K562 (cell line): ENCODE measurements around the gene LY6G6F. TPM values are rescaled to one million over a fixed set of nuclear protein-coding genes. Genes with fewer than 3 reads are reported as not detected.

Source experiments
- CBFB ChIP-seq: sonication (generic); formaldehyde crosslinking; IDR thresholded peaks from 2 replicates; pipeline ENCODE4 v1.4.0; 2020; ENCODE audit warnings: mild to moderate bottlenecking, missing genetic modification reagents
- E2F3 ChIP-seq: fragments of 250-450 bp; sonication (Bioruptor Pico); IDR thresholded peaks from 2 replicates; pipeline ENCODE4 v1.4.0; 2020; ENCODE audit warnings: mild to moderate bottlenecking
- NCOA2 ChIP-seq, 2 experiments: fragments of 450-650 bp; IDR thresholded peaks; 2 replicates each; pipeline ENCODE4 v1.6.1; 2018; ENCODE audit warnings: mild to moderate bottlenecking in 2 of 2, moderate library complexity in 1 of 2; ENCODE audit not compliant: partially characterized antibody in 2 of 2
- SIN3B ChIP-seq: fragments of 450-650 bp; IDR thresholded peaks from 2 replicates; pipeline ENCODE4 v1.6.1; 2017; ENCODE audit warnings: low read depth, mild to moderate bottlenecking, moderate library complexity
- SMARCC2 ChIP-seq: fragments of 450-650 bp; IDR thresholded peaks from 2 replicates; pipeline ENCODE4 v1.6.1; 2017; ENCODE audit warnings: antibody characterized with exemption, moderate library complexity, mild to moderate bottlenecking, low read depth
- YY1 ChIP-seq, 3 experiments: IDR thresholded peaks; 2 replicates each; pipeline ENCODE4 v1.6.1; 2011; ENCODE audit warnings: low read length in 2 of 3, mild to moderate bottlenecking in 2 of 3, moderate library complexity in 2 of 3, borderline replicate concordance in 1 of 3, control low read depth in 1 of 3, low read depth in 1 of 3; ENCODE audit not compliant: insufficient read depth in 3 of 3, insufficient replicate concordance in 2 of 3, control insufficient read depth in 1 of 3, insufficient read length in 1 of 3; ENCODE audit errors: extremely low read depth in 1 of 3
- polyA plus RNA-seq, 8 experiments: library from polyadenylated mRNA; depleted of rRNA in 4 of 8; stranded (reverse) in 5 of 8; unstranded in 3 of 8; fragments of >200 nt; fragmentation: Nextera tagmentation in 2 of 8; fragmentation: Illumina TruSeq in 1 of 8; extraction: Ambion mirVana in 2 of 8; extraction: Trizol in 1 of 8; gene quantifications; 2 replicates each; pipeline versions ENCODE4 v1.2.1 to v1.2.3, GENCODE V29; 2011 to 2014; ENCODE audit warnings: inconsistent platforms in 1 of 8, missing spikeins in 1 of 8
- total RNA-seq, 7 experiments: library from RNA; depleted of rRNA in 6 of 7; stranded (reverse); fragments of >200 nt in 6 of 7; fragmentation: Illumina TruSeq in 2 of 7; extraction: Trizol in 2 of 7; gene quantifications; 2 replicates each; pipeline versions ENCODE4 v1.2.1 to v1.2.3, GENCODE V29; 2011 to 2021; ENCODE audit warnings: low replicate concordance in 1 of 7
- TF ChIP-seq, protein P1 (sequence below): fragments of 450-650 bp; IDR thresholded peaks from 2 replicates; pipeline ENCODE4 v1.6.1; 2016
- TF ChIP-seq, protein P2 (sequence below), 3 experiments: fragments of 200-800 bp in 1 of 3; fragments of 250-450 bp in 1 of 3; fragments of 450-650 bp in 1 of 3; sonication (Bioruptor Pico) in 1 of 3; sonication (Bioruptor generic) in 1 of 3; formaldehyde crosslinking in 1 of 3; IDR thresholded peaks; 2 replicates each; pipeline versions ENCODE4 v1.6.1 to v1.8.0; 2016 to 2022; ENCODE audit warnings: mild to moderate bottlenecking in 2 of 3, missing genetic modification characterization in 2 of 3, missing compliant biosample characterization in 1 of 3, moderate library complexity in 1 of 3
- TF ChIP-seq, protein P3 (sequence below): fragments of 250-450 bp; sonication (Bioruptor Pico); IDR thresholded peaks from 2 replicates; pipeline ENCODE4 v1.8.0; 2022; ENCODE audit warnings: moderate library complexity, mild to moderate bottlenecking, inconsistent platforms
- TF ChIP-seq, protein P4 (sequence below): fragments of 450-650 bp; IDR thresholded peaks from 2 replicates; pipeline ENCODE4 v1.6.1; 2017; ENCODE audit warnings: antibody characterized with exemption
- TF ChIP-seq, protein P5 (sequence below): sonication (generic); formaldehyde crosslinking; IDR thresholded peaks from 2 replicates; pipeline ENCODE4 v1.8.0; 2023; ENCODE audit warnings: missing genetic modification reagents, mild to moderate bottlenecking, borderline replicate concordance

LY6G6F gene
- total and polyA plus RNA-seq, 9 of the 15 experiments (the other 6 are each of a cell fraction or from before 2014, with no cell fraction given), result 0.14 to 0.50 (median 0.28) TPM; not detected in 2

- TF ChIP-seq, protein P1, sequence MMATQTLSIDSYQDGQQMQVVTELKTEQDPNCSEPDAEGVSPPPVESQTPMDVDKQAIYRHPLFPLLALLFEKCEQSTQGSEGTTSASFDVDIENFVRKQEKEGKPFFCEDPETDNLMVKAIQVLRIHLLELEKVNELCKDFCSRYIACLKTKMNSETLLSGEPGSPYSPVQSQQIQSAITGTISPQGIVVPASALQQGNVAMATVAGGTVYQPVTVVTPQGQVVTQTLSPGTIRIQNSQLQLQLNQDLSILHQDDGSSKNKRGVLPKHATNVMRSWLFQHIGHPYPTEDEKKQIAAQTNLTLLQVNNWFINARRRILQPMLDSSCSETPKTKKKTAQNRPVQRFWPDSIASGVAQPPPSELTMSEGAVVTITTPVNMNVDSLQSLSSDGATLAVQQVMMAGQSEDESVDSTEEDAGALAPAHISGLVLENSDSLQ, result peak; percentile 96
- TF ChIP-seq E2F3 (CRISPR knock-in tag) (0 out of 2 replicates have a peak, but pooled peaks have one; percentile 17), SMARCC2 (no peak; the same call in 1 of the 2 replicates), YY1 (IDR thresholded peaks at IDR 0.05; ENCODE audit: borderline replicate concordance in 1 of 3, control insufficient read depth in 1 of 3, extremely low read depth in 1 of 3, insufficient read depth in 3 of 3, insufficient read length in 1 of 3, insufficient replicate concordance in 2 of 3, low read depth in 1 of 3, low read length in 2 of 3) (no peak), NCOA2 (IDR thresholded peaks at IDR 0.05; ENCODE audit: partially characterized antibody in 2 of 2) (no peak), SIN3B (no peak), CBFB (no peak)
- TF ChIP-seq, protein P2, sequence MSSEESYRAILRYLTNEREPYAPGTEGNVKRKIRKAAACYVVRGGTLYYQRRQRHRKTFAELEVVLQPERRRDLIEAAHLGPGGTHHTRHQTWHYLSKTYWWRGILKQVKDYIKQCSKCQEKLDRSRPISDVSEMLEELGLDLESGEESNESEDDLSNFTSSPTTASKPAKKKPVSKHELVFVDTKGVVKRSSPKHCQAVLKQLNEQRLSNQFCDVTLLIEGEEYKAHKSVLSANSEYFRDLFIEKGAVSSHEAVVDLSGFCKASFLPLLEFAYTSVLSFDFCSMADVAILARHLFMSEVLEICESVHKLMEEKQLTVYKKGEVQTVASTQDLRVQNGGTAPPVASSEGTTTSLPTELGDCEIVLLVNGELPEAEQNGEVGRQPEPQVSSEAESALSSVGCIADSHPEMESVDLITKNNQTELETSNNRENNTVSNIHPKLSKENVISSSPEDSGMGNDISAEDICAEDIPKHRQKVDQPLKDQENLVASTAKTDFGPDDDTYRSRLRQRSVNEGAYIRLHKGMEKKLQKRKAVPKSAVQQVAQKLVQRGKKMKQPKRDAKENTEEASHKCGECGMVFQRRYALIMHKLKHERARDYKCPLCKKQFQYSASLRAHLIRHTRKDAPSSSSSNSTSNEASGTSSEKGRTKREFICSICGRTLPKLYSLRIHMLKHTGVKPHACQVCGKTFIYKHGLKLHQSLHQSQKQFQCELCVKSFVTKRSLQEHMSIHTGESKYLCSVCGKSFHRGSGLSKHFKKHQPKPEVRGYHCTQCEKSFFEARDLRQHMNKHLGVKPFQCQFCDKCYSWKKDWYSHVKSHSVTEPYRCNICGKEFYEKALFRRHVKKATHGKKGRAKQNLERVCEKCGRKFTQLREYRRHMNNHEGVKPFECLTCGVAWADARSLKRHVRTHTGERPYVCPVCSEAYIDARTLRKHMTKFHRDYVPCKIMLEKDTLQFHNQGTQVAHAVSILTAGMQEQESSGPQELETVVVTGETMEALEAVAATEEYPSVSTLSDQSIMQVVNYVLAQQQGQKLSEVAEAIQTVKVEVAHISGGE (CRISPR knock-in tag; IDR thresholded peaks at IDR 0.05), result 0 out of 6 replicates have a peak, but pooled peaks of 1 of the 3 experiments have one; percentile 22
- TF ChIP-seq, protein P3, sequence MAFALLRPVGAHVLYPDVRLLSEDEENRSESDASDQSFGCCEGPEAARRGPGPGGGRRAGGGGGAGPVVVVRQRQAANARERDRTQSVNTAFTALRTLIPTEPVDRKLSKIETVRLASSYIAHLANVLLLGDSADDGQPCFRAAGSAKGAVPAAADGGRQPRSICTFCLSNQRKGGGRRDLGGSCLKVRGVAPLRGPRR (CRISPR knock-in tag), result 0 out of 2 replicates have a peak, but pooled peaks have one; percentile 35
- TF ChIP-seq, protein P4, sequence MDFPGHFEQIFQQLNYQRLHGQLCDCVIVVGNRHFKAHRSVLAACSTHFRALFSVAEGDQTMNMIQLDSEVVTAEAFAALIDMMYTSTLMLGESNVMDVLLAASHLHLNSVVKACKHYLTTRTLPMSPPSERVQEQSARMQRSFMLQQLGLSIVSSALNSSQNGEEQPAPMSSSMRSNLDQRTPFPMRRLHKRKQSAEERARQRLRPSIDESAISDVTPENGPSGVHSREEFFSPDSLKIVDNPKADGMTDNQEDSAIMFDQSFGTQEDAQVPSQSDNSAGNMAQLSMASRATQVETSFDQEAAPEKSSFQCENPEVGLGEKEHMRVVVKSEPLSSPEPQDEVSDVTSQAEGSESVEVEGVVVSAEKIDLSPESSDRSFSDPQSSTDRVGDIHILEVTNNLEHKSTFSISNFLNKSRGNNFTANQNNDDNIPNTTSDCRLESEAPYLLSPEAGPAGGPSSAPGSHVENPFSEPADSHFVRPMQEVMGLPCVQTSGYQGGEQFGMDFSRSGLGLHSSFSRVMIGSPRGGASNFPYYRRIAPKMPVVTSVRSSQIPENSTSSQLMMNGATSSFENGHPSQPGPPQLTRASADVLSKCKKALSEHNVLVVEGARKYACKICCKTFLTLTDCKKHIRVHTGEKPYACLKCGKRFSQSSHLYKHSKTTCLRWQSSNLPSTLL, result no peak
- TF ChIP-seq, protein P5, sequence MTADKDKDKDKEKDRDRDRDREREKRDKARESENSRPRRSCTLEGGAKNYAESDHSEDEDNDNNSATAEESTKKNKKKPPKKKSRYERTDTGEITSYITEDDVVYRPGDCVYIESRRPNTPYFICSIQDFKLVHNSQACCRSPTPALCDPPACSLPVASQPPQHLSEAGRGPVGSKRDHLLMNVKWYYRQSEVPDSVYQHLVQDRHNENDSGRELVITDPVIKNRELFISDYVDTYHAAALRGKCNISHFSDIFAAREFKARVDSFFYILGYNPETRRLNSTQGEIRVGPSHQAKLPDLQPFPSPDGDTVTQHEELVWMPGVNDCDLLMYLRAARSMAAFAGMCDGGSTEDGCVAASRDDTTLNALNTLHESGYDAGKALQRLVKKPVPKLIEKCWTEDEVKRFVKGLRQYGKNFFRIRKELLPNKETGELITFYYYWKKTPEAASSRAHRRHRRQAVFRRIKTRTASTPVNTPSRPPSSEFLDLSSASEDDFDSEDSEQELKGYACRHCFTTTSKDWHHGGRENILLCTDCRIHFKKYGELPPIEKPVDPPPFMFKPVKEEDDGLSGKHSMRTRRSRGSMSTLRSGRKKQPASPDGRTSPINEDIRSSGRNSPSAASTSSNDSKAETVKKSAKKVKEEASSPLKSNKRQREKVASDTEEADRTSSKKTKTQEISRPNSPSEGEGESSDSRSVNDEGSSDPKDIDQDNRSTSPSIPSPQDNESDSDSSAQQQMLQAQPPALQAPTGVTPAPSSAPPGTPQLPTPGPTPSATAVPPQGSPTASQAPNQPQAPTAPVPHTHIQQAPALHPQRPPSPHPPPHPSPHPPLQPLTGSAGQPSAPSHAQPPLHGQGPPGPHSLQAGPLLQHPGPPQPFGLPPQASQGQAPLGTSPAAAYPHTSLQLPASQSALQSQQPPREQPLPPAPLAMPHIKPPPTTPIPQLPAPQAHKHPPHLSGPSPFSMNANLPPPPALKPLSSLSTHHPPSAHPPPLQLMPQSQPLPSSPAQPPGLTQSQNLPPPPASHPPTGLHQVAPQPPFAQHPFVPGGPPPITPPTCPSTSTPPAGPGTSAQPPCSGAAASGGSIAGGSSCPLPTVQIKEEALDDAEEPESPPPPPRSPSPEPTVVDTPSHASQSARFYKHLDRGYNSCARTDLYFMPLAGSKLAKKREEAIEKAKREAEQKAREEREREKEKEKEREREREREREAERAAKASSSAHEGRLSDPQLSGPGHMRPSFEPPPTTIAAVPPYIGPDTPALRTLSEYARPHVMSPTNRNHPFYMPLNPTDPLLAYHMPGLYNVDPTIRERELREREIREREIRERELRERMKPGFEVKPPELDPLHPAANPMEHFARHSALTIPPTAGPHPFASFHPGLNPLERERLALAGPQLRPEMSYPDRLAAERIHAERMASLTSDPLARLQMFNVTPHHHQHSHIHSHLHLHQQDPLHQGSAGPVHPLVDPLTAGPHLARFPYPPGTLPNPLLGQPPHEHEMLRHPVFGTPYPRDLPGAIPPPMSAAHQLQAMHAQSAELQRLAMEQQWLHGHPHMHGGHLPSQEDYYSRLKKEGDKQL (CRISPR knock-in tag), result no peak
Measured at GRCh38 chr6:31676904-31677303, 29.8 kb upstream of the LY6G6F start (continued).
